WTC11 (cell line): ENCODE results near the gene HDDC3. TPM values are rescaled to one million over a fixed set of nuclear protein-coding genes. Genes with fewer than 3 reads are reported as not detected.

Experiments used
- ATAC-seq: fragments of 200-7000 bp; cut with Tn5 transposase; 2 replicates; pipeline ENCODE4 v1.10.0; 2021; ENCODE audit warnings: mild to moderate bottlenecking, moderate library complexity
- CTCF ChIA-PET: fragments of 300-600 bp; sonication (Branson Sonifier 250); formaldehyde crosslinking; loops from one replicate; lab custom pipeline; 2021; ENCODE audit warnings: antibody characterized with exemption; lab: Charles Lee
- POLR2A ChIA-PET: fragments of 350-600 bp; sonication (Branson Sonifier 250); formaldehyde crosslinking; loops from one replicate; lab custom pipeline; 2021; ENCODE audit warnings: antibody characterized with exemption; lab: Charles Lee
- DNase-seq: peaks from one replicate; pipeline ENCODE4 v3.0.0; 2021; ENCODE audit warnings: low spot score
- H3K27ac Mint-ChIP-seq: 2 replicates; pipeline ENCODE4 v1.8.0; 2021; ENCODE audit warnings: mixed read lengths
- H3K27me3 Mint-ChIP-seq: 2 replicates; pipeline ENCODE4 v1.8.0; 2021; ENCODE audit warnings: low read depth, mild to moderate bottlenecking, moderate library complexity, mixed read lengths
- H3K36me3 Mint-ChIP-seq: 2 replicates; pipeline ENCODE4 v1.8.0; 2021; ENCODE audit warnings: mixed read lengths
- H3K4me1 Mint-ChIP-seq: 2 replicates; pipeline ENCODE4 v1.8.0; 2022; ENCODE audit warnings: mixed read lengths
- H3K4me3 Mint-ChIP-seq: 2 replicates; pipeline ENCODE4 v1.8.0; 2021; ENCODE audit warnings: mild to moderate bottlenecking, moderate library complexity, mixed read lengths
- H3K9me3 Mint-ChIP-seq: 2 replicates; pipeline ENCODE4 v1.8.0; 2021; ENCODE audit warnings: mixed read lengths
- CBFB ChIP-seq: sonication (generic); formaldehyde crosslinking; IDR thresholded peaks from 2 replicates; pipeline ENCODE4 v1.8.1; 2022; ENCODE audit warnings: mild to moderate bottlenecking, low read depth, missing genetic modification reagents
- ERG ChIP-seq: fragments of 250-450 bp; sonication (Bioruptor Pico); IDR thresholded peaks from 2 replicates; pipeline ENCODE4 v1.8.0; 2021; ENCODE audit warnings: mild to moderate bottlenecking
- FOXK1 ChIP-seq: sonication (generic); formaldehyde crosslinking; IDR thresholded peaks from 2 replicates; pipeline ENCODE4 v1.8.0; 2022; ENCODE audit warnings: mild to moderate bottlenecking, moderate library complexity, missing genetic modification reagents
- FOXP1 ChIP-seq: sonication (generic); formaldehyde crosslinking; IDR thresholded peaks from 2 replicates; pipeline ENCODE4 v1.8.0; 2022; ENCODE audit warnings: missing genetic modification reagents, mild to moderate bottlenecking, moderate library complexity, borderline replicate concordance
- FOXP4 ChIP-seq: sonication (generic); formaldehyde crosslinking; IDR thresholded peaks from 2 replicates; pipeline ENCODE4 v1.8.0; 2022; ENCODE audit warnings: mild to moderate bottlenecking, missing genetic modification reagents
- HMGA2 ChIP-seq: fragments of 250-450 bp; sonication (Bioruptor Pico); IDR thresholded peaks from 2 replicates; pipeline ENCODE4 v1.4.0; 2021; ENCODE audit warnings: mild to moderate bottlenecking, moderate library complexity
- JAZF1 ChIP-seq: fragments of 250-450 bp; sonication (Bioruptor Pico); IDR thresholded peaks from 2 replicates; pipeline ENCODE4 v1.9.0; 2021; ENCODE audit warnings: moderate library complexity, mild to moderate bottlenecking, inconsistent platforms
- MAX ChIP-seq: sonication (generic); formaldehyde crosslinking; IDR thresholded peaks from 2 replicates; pipeline ENCODE4 v1.8.0; 2022; ENCODE audit warnings: mild to moderate bottlenecking, missing genetic modification reagents
- MYBL2 ChIP-seq: sonication (generic); formaldehyde crosslinking; IDR thresholded peaks from 2 replicates; pipeline ENCODE4 v1.8.1; 2023; ENCODE audit warnings: mild to moderate bottlenecking, moderate library complexity, missing genetic modification reagents
- NFYB ChIP-seq: sonication (generic); formaldehyde crosslinking; conservative IDR thresholded peaks from 2 replicates; pipeline ENCODE4 v1.8.0; 2022; ENCODE audit warnings: low read depth, missing genetic modification reagents
- NR3C1 ChIP-seq: sonication (generic); formaldehyde crosslinking; conservative IDR thresholded peaks from 2 replicates; pipeline ENCODE4 v1.8.1; 2023; ENCODE audit warnings: low read depth, mild to moderate bottlenecking, missing genetic modification reagents
- PRDM15 ChIP-seq: sonication (generic); formaldehyde crosslinking; IDR thresholded peaks from 2 replicates; pipeline ENCODE4 v1.8.0; 2022; ENCODE audit warnings: missing genetic modification reagents
- RORB ChIP-seq: fragments of 250-450 bp; sonication (Bioruptor Pico); IDR thresholded peaks from 2 replicates; pipeline ENCODE4 v1.9.0; 2021; ENCODE audit warnings: mild to moderate bottlenecking
- SP1 ChIP-seq: sonication (generic); formaldehyde crosslinking; conservative IDR thresholded peaks from 2 replicates; pipeline ENCODE4 v1.8.1; 2022; ENCODE audit warnings: missing genetic modification reagents
- TEAD1 ChIP-seq: sonication (generic); formaldehyde crosslinking; IDR thresholded peaks from 2 replicates; pipeline ENCODE4 v1.8.0; 2022; ENCODE audit warnings: mild to moderate bottlenecking, missing genetic modification reagents
- TEAD4 ChIP-seq: sonication (generic); formaldehyde crosslinking; IDR thresholded peaks from 2 replicates; pipeline ENCODE4 v1.8.0; 2022; ENCODE audit warnings: mild to moderate bottlenecking, missing genetic modification reagents
- USF2 ChIP-seq: sonication (generic); formaldehyde crosslinking; IDR thresholded peaks from 2 replicates; pipeline ENCODE4 v1.8.1; 2023; ENCODE audit warnings: mild to moderate bottlenecking, missing genetic modification reagents, moderate library complexity
- ZNF416 ChIP-seq: fragments of 250-450 bp; sonication (Bioruptor Pico); IDR thresholded peaks from 2 replicates; pipeline ENCODE4 v1.9.0; 2021; ENCODE audit warnings: mild to moderate bottlenecking, inconsistent platforms
- total RNA-seq: library from RNA; stranded (reverse); gene quantifications from 3 replicates; pipeline ENCODE4 v1.2.3, GENCODE V29; 2021
- TF ChIP-seq, protein P1 (sequence below): sonication (generic); formaldehyde crosslinking; IDR thresholded peaks from 2 replicates; pipeline ENCODE4 v1.8.1; 2023; ENCODE audit warnings: mild to moderate bottlenecking, missing genetic modification reagents
- TF ChIP-seq, protein P2 (sequence below): fragments of 250-450 bp; sonication (Bioruptor Pico); IDR thresholded peaks from 2 replicates; pipeline ENCODE4 v2.1.2; 2022; ENCODE audit warnings: mild to moderate bottlenecking, moderate library complexity
- TF ChIP-seq, protein P3 (sequence below): sonication (generic); formaldehyde crosslinking; IDR thresholded peaks from 2 replicates; pipeline ENCODE4 v1.8.1; 2023; ENCODE audit warnings: mild to moderate bottlenecking, missing genetic modification reagents
- TF ChIP-seq, protein P4 (sequence below): sonication (generic); formaldehyde crosslinking; IDR thresholded peaks from 2 replicates; pipeline ENCODE4 v1.8.1; 2022; ENCODE audit warnings: missing genetic modification reagents, borderline replicate concordance

Gene HDDC3
- total RNA-seq, 1 experiment from 2014 or later, result 16.4 TPM

GRCh38 chr15:90957031-90957790 lies 24.9 kb upstream of the HDDC3 start:
- ChIA-PET POLR2A (interaction anchor here (0.7 to 2.1 kb wide), 10 partner anchors 9 to 240 kb away, joined by 3 to 10 read pairs (median 4); partner anchors contain the start of genes BLM, PRC1 and UNC45A), CTCF (interaction anchor here (0.6 to 6.2 kb wide), 61 partner anchors 10 to 1382 kb away, joined by 3 to 264 read pairs (median 5); partner anchors contain the start of genes BLM, FES, HDDC3 and MAN2A2)
- H3K4me3 Mint-ChIP-seq, result peak overlapping the region; percentile 74
- H3K4me1 Mint-ChIP-seq, result peaks cover 16% of the 10 kb centered on the region
- ATAC-seq (peak; percentile 6), DNase-seq (peak; percentile 61)
- H3K9me3 Mint-ChIP-seq, result no peaks in the 10 kb centered on the region
- no peaks in the 10 kb centered on the region for H3K27me3 Mint-ChIP-seq
- H3K27ac Mint-ChIP-seq, result no peak overlapping the region
- H3K36me3 Mint-ChIP-seq, result peaks cover 33% of the 10 kb centered on the region
- TF ChIP-seq FOXK1 (CRISPR knock-in tag) (peak; percentile 32; the same call in 1 of the 2 replicates), TEAD4 (CRISPR knock-in tag) (no peak), JAZF1 (CRISPR knock-in tag) (no peak), CBFB (CRISPR knock-in tag) (no peak), ZNF416 (CRISPR knock-in tag) (no peak), MYBL2 (peak; percentile 51; the same call in 1 of the 2 replicates), SP1 (CRISPR knock-in tag) (no peak), FOXP1 (CRISPR knock-in tag) (peak; percentile 86; the same call in 1 of the 2 replicates), NFYB (CRISPR knock-in tag) (no peak), USF2 (peak; percentile 15; the same call in 1 of the 2 replicates), PRDM15 (CRISPR knock-in tag) (no peak), TEAD1 (no peak), HMGA2 (no peak), FOXP4 (CRISPR knock-in tag) (peak; percentile 44; the same call in 1 of the 2 replicates), NR3C1 (CRISPR knock-in tag) (no peak; the same call in 1 of the 2 replicates), ERG (CRISPR knock-in tag) (no peak), RORB (CRISPR knock-in tag) (no peak), MAX (CRISPR knock-in tag) (0 out of 2 replicates have a peak, but pooled peaks have one; percentile 46)
- TF ChIP-seq, protein P1, sequence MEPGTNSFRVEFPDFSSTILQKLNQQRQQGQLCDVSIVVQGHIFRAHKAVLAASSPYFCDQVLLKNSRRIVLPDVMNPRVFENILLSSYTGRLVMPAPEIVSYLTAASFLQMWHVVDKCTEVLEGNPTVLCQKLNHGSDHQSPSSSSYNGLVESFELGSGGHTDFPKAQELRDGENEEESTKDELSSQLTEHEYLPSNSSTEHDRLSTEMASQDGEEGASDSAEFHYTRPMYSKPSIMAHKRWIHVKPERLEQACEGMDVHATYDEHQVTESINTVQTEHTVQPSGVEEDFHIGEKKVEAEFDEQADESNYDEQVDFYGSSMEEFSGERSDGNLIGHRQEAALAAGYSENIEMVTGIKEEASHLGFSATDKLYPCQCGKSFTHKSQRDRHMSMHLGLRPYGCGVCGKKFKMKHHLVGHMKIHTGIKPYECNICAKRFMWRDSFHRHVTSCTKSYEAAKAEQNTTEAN (CRISPR knock-in tag), result 0 out of 2 replicates have a peak, but pooled peaks have one; percentile 16
- TF ChIP-seq, protein P2, sequence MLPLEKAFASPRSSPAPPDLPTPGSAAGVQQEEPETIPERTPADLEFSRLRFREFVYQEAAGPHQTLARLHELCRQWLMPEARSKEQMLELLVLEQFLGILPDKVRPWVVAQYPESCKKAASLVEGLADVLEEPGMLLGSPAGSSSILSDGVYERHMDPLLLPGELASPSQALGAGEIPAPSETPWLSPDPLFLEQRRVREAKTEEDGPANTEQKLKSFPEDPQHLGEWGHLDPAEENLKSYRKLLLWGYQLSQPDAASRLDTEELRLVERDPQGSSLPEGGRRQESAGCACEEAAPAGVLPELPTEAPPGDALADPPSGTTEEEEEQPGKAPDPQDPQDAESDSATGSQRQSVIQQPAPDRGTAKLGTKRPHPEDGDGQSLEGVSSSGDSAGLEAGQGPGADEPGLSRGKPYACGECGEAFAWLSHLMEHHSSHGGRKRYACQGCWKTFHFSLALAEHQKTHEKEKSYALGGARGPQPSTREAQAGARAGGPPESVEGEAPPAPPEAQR (CRISPR knock-in tag), result no peak
- TF ChIP-seq, protein P3, sequence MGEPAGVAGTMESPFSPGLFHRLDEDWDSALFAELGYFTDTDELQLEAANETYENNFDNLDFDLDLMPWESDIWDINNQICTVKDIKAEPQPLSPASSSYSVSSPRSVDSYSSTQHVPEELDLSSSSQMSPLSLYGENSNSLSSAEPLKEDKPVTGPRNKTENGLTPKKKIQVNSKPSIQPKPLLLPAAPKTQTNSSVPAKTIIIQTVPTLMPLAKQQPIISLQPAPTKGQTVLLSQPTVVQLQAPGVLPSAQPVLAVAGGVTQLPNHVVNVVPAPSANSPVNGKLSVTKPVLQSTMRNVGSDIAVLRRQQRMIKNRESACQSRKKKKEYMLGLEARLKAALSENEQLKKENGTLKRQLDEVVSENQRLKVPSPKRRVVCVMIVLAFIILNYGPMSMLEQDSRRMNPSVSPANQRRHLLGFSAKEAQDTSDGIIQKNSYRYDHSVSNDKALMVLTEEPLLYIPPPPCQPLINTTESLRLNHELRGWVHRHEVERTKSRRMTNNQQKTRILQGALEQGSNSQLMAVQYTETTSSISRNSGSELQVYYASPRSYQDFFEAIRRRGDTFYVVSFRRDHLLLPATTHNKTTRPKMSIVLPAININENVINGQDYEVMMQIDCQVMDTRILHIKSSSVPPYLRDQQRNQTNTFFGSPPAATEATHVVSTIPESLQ (CRISPR knock-in tag), result no peak
- TF ChIP-seq, protein P4, sequence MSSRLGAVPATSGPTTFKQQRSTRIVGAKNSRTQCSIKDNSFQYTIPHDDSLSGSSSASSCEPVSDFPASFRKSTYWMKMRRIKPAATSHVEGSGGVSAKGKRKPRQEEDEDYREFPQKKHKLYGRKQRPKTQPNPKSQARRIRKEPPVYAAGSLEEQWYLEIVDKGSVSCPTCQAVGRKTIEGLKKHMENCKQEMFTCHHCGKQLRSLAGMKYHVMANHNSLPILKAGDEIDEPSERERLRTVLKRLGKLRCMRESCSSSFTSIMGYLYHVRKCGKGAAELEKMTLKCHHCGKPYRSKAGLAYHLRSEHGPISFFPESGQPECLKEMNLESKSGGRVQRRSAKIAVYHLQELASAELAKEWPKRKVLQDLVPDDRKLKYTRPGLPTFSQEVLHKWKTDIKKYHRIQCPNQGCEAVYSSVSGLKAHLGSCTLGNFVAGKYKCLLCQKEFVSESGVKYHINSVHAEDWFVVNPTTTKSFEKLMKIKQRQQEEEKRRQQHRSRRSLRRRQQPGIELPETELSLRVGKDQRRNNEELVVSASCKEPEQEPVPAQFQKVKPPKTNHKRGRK (CRISPR knock-in tag), result no peak
